ENCODE results near the gene DLG2. TPM values are rescaled to one million over a fixed set of nuclear protein-coding genes. Genes with fewer than 3 reads are reported as not detected.

Gene DLG2
- total RNA-seq, 2 experiments from 2014 or later = 0.85 to 1.1 TPM

GRCh38 chr11:84526250-84526649, 1100.9 kb downstream of the DLG2 start:
- Mint-ChIP-seq H3K27me3 (no peaks in the 10 kb centered on the region), H3K4me3 (no peak overlapping the region), H3K27ac (no peak overlapping the region), H3K9me3 (peaks cover 5% of the 10 kb centered on the region), H3K4me1 (no peaks in the 10 kb centered on the region), H3K36me3 (ENCODE audit: low read depth) (no peaks in the 10 kb centered on the region)
- no peak for DNase-seq
- POLR2A ChIA-PET = no interaction called here
- CTCF ChIA-PET = no interaction called here

GRCh38 chr11:84524422-84525051, 1102.6 kb downstream of the DLG2 start:
- Mint-ChIP-seq H3K27ac (no peak overlapping the region), H3K27me3 (no peaks in the 10 kb centered on the region), H3K4me1 (no peaks in the 10 kb centered on the region), H3K9me3 (peaks cover 3% of the 10 kb centered on the region), H3K36me3 (ENCODE audit: low read depth) (no peaks in the 10 kb centered on the region), H3K4me3 (no peak overlapping the region)
- ChIA-PET CTCF (no interaction called here), POLR2A (no interaction called here)
- DNase-seq = no peak

GRCh38 chr11:84522331-84522730, 1104.8 kb downstream of the DLG2 start:
- H3K36me3 Mint-ChIP-seq (ENCODE audit: low read depth) = no peaks in the 10 kb centered on the region
- no peaks in the 10 kb centered on the region for H3K9me3 Mint-ChIP-seq
- no peak overlapping the region for H3K4me3 Mint-ChIP-seq
- ChIA-PET POLR2A (no interaction called here), CTCF (interaction anchor here (1.0 kb wide), 1 partner anchor 582 kb away, joined by 3 read pairs; no protein-coding TSS in a partner anchor)
- no peak for DNase-seq
- no peaks in the 10 kb centered on the region for H3K4me1 Mint-ChIP-seq
- H3K27ac Mint-ChIP-seq = no peak overlapping the region
- no peaks in the 10 kb centered on the region for H3K27me3 Mint-ChIP-seq

- no peaks in the 10 kb centered on the region for H3K36me3 Mint-ChIP-seq (ENCODE audit: low read depth)
- no peaks in the 10 kb centered on the region for H3K27me3 Mint-ChIP-seq
- ChIA-PET CTCF (no interaction called here), POLR2A (no interaction called here)
- H3K4me1 Mint-ChIP-seq = no peaks in the 10 kb centered on the region
- DNase-seq = no peak
- no peak overlapping the region for H3K4me3 Mint-ChIP-seq
- H3K9me3 Mint-ChIP-seq = no peaks in the 10 kb centered on the region
- no peak overlapping the region for H3K27ac Mint-ChIP-seq
Measured at GRCh38 chr11:84518631-84519183, 1108.4 kb downstream of the DLG2 start.

GRCh38 chr11:84514436-84514835, 1112.7 kb downstream of the DLG2 start:
- no peaks in the 10 kb centered on the region for H3K36me3 Mint-ChIP-seq (ENCODE audit: low read depth)
- ChIA-PET CTCF (no interaction called here), POLR2A (no interaction called here)
- no peaks in the 10 kb centered on the region for H3K9me3 Mint-ChIP-seq
- H3K27me3 Mint-ChIP-seq = no peaks in the 10 kb centered on the region
- no peak overlapping the region for H3K4me3 Mint-ChIP-seq
- no peaks in the 10 kb centered on the region for H3K4me1 Mint-ChIP-seq
- H3K27ac Mint-ChIP-seq = no peak overlapping the region
- no peak for DNase-seq

GRCh38 chr11:84503503-84503902, 1123.6 kb downstream of the DLG2 start:
- ChIA-PET POLR2A (no interaction called here), CTCF (interaction anchor here (0.5 to 0.6 kb wide), 2 partner anchors 621 to 1351 kb away, joined by 3 to 4 read pairs; no protein-coding TSS in a partner anchor)
- no peak overlapping the region for H3K4me3 Mint-ChIP-seq
- peaks cover 4% of the 10 kb centered on the region for H3K9me3 Mint-ChIP-seq
- H3K4me1 Mint-ChIP-seq = no peaks in the 10 kb centered on the region
- no peak overlapping the region for H3K27ac Mint-ChIP-seq
- no peaks in the 10 kb centered on the region for H3K27me3 Mint-ChIP-seq
- H3K36me3 Mint-ChIP-seq (ENCODE audit: low read depth) = no peaks in the 10 kb centered on the region
- no peak for DNase-seq

GRCh38 chr11:84501750-84502149, 1125.4 kb downstream of the DLG2 start:
- H3K4me1 Mint-ChIP-seq = no peaks in the 10 kb centered on the region
- CTCF ChIA-PET = no interaction called here

GRCh38 chr11:84497981-84498411, 1129.1 kb downstream of the DLG2 start:
- no peak overlapping the region for H3K4me3 Mint-ChIP-seq
- no peaks in the 10 kb centered on the region for H3K27me3 Mint-ChIP-seq
- ChIA-PET CTCF (no interaction called here), POLR2A (no interaction called here)
- no peaks in the 10 kb centered on the region for H3K36me3 Mint-ChIP-seq (ENCODE audit: low read depth)
- DNase-seq = no peak
- peaks cover 4% of the 10 kb centered on the region for H3K9me3 Mint-ChIP-seq
- no peaks in the 10 kb centered on the region for H3K4me1 Mint-ChIP-seq
- no peak overlapping the region for H3K27ac Mint-ChIP-seq

More at GRCh38 chr11:84501750-84502149, 1125.4 kb downstream of the DLG2 start:
- POLR2A ChIA-PET = no interaction called here
- Mint-ChIP-seq H3K9me3 (peaks cover 2% of the 10 kb centered on the region), H3K36me3 (ENCODE audit: low read depth) (no peaks in the 10 kb centered on the region), H3K27me3 (no peaks in the 10 kb centered on the region), H3K4me3 (no peak overlapping the region), H3K27ac (no peak overlapping the region)
- no peak for DNase-seq

GRCh38 chr11:84497181-84497580, 1130.0 kb downstream of the DLG2 start:
- ChIA-PET CTCF (no interaction called here), POLR2A (no interaction called here)
- no peak overlapping the region for H3K27ac Mint-ChIP-seq
- H3K4me3 Mint-ChIP-seq = no peak overlapping the region
- peaks cover 3% of the 10 kb centered on the region for H3K9me3 Mint-ChIP-seq
- H3K36me3 Mint-ChIP-seq (ENCODE audit: low read depth) = no peaks in the 10 kb centered on the region
- no peaks in the 10 kb centered on the region for H3K4me1 Mint-ChIP-seq
- no peak for DNase-seq
- no peaks in the 10 kb centered on the region for H3K27me3 Mint-ChIP-seq

- H3K4me1 Mint-ChIP-seq = no peaks in the 10 kb centered on the region
- ChIA-PET CTCF (no interaction called here), POLR2A (no interaction called here)
- H3K4me3 Mint-ChIP-seq = no peak overlapping the region
- DNase-seq = no peak
- no peaks in the 10 kb centered on the region for H3K36me3 Mint-ChIP-seq (ENCODE audit: low read depth)
- H3K27me3 Mint-ChIP-seq = no peaks in the 10 kb centered on the region
- no peak overlapping the region for H3K27ac Mint-ChIP-seq
- H3K9me3 Mint-ChIP-seq = peaks cover 3% of the 10 kb centered on the region
Measured at GRCh38 chr11:84496122-84496521, 1131.0 kb downstream of the DLG2 start.

- peaks cover 2% of the 10 kb centered on the region for H3K9me3 Mint-ChIP-seq
- no peak for DNase-seq
- no peaks in the 10 kb centered on the region for H3K27me3 Mint-ChIP-seq
- ChIA-PET POLR2A (no interaction called here), CTCF (interaction anchor here (0.7 kb wide), 1 partner anchor 9 kb away, joined by 3 read pairs; no protein-coding TSS in a partner anchor)
- no peaks in the 10 kb centered on the region for H3K36me3 Mint-ChIP-seq (ENCODE audit: low read depth)
- H3K4me3 Mint-ChIP-seq = no peak overlapping the region
- no peak overlapping the region for H3K27ac Mint-ChIP-seq
- no peaks in the 10 kb centered on the region for H3K4me1 Mint-ChIP-seq
Measured at GRCh38 chr11:84480131-84480530, 1147.0 kb downstream of the DLG2 start.

- H3K27ac Mint-ChIP-seq = no peak overlapping the region
- peaks cover 1% of the 10 kb centered on the region for H3K9me3 Mint-ChIP-seq
- no peak overlapping the region for H3K4me3 Mint-ChIP-seq
- no peaks in the 10 kb centered on the region for H3K27me3 Mint-ChIP-seq
- POLR2A ChIA-PET = no interaction called here
- DNase-seq = no peak
- H3K4me1 Mint-ChIP-seq = no peaks in the 10 kb centered on the region
- CTCF ChIA-PET = no interaction called here
- H3K36me3 Mint-ChIP-seq (ENCODE audit: low read depth) = no peaks in the 10 kb centered on the region
Measured at GRCh38 chr11:84476581-84476980, 1150.6 kb downstream of the DLG2 start.

GRCh38 chr11:84471501-84471900, 1155.6 kb downstream of the DLG2 start:
- Mint-ChIP-seq H3K27me3 (no peaks in the 10 kb centered on the region), H3K4me3 (no peak overlapping the region)
- POLR2A ChIA-PET = no interaction called here

GRCh38 chr11:84468235-84468634, 1158.9 kb downstream of the DLG2 start:
- no peaks in the 10 kb centered on the region for H3K9me3 Mint-ChIP-seq
- no peaks in the 10 kb centered on the region for H3K4me1 Mint-ChIP-seq
- POLR2A ChIA-PET = no interaction called here
- CTCF ChIA-PET = no interaction called here
- H3K36me3 Mint-ChIP-seq (ENCODE audit: low read depth) = no peaks in the 10 kb centered on the region
- H3K27me3 Mint-ChIP-seq = no peaks in the 10 kb centered on the region
- no peak overlapping the region for H3K4me3 Mint-ChIP-seq
- no peak overlapping the region for H3K27ac Mint-ChIP-seq
- DNase-seq = no peak

More at GRCh38 chr11:84471501-84471900, 1155.6 kb downstream of the DLG2 start:
- CTCF ChIA-PET = interaction anchor here (0.6 kb wide), 1 partner anchor 15 kb away, joined by 3 read pairs; no protein-coding TSS in a partner anchor
- H3K36me3 Mint-ChIP-seq (ENCODE audit: low read depth) = no peaks in the 10 kb centered on the region
- H3K9me3 Mint-ChIP-seq = no peaks in the 10 kb centered on the region
- H3K4me1 Mint-ChIP-seq = no peaks in the 10 kb centered on the region
- DNase-seq = no peak
- H3K27ac Mint-ChIP-seq = no peak overlapping the region
